Activated CD8-positive, alpha-beta T cell treated with anti-CD3 and anti-CD28 coated beads, Interleukin-2, amount 10 ng/mL, durations not matched to agents 7 days and 5 days (primary cell): ENCODE measurements around the gene ZBED1. TPM values are rescaled to one million over a fixed set of nuclear protein-coding genes. Genes with fewer than 3 reads are reported as not detected.

ENCODE experiments used
- ATAC-seq: fragments of 150-1000 bp; cut with Tn5 transposase; one replicate; pipeline ENCODE4 v1.10.0; 2021; ENCODE audit warnings: moderate library complexity
- CTCF ChIA-PET: fragments of 350-600 bp; sonication (Branson Sonifier 250); formaldehyde crosslinking; loops from one replicate; lab custom pipeline; 2021; ENCODE audit warnings: antibody characterized with exemption; lab: Charles Lee
- POLR2A ChIA-PET: fragments of 350-600 bp; sonication (Branson Sonifier 250); formaldehyde crosslinking; loops from one replicate; lab custom pipeline; 2021; ENCODE audit warnings: antibody characterized with exemption; lab: Charles Lee
- DNase-seq: peaks from one replicate; pipeline ENCODE4 v3.0.0-alpha.2; 2020
- H3K27ac Mint-ChIP-seq: one replicate; pipeline ENCODE4 v1.8.0; 2021; ENCODE audit warnings: mild to moderate bottlenecking, mixed read lengths
- H3K27me3 Mint-ChIP-seq: one replicate; pipeline ENCODE4 v1.8.0; 2021; ENCODE audit warnings: low read depth, mixed read lengths
- H3K36me3 Mint-ChIP-seq: one replicate; pipeline ENCODE4 v1.8.0; 2021; ENCODE audit warnings: low read depth, mixed read lengths
- H3K4me1 Mint-ChIP-seq: one replicate; pipeline ENCODE4 v1.8.0; 2021; ENCODE audit warnings: low read depth, mixed read lengths
- H3K4me3 Mint-ChIP-seq: one replicate; pipeline ENCODE4 v1.8.0; 2021; ENCODE audit warnings: mild to moderate bottlenecking, mixed read lengths
- H3K9me3 Mint-ChIP-seq: one replicate; pipeline ENCODE4 v1.8.0; 2022; ENCODE audit warnings: mixed read lengths; ENCODE audit not compliant: insufficient read depth
- total RNA-seq, 2 experiments: library from RNA; stranded (reverse); gene quantifications; one replicate each; pipeline ENCODE4 v1.2.3, GENCODE V29; 2021

Gene ZBED1
- total RNA-seq, 2 experiments from 2014 or later = 36.7 to 40.3 TPM

GRCh38 chrX:2502120-2502667, 1.4 kb upstream of the ZBED1 start:
- CTCF ChIA-PET = no interaction called here
- H3K9me3 Mint-ChIP-seq = no peaks in the 10 kb centered on the region

GRCh38 chrX:2501559-2502102, 855 bp upstream of the ZBED1 start:
- ATAC-seq = no peak
- CTCF ChIA-PET = no interaction called here

More at GRCh38 chrX:2502120-2502667, 1.4 kb upstream of the ZBED1 start:
- Mint-ChIP-seq H3K36me3 (peaks cover 10% of the 10 kb centered on the region), H3K27ac (peak overlapping the region; percentile 80), H3K4me3 (peak overlapping the region; percentile 67), H3K27me3 (no peaks in the 10 kb centered on the region), H3K4me1 (peaks cover 24% of the 10 kb centered on the region)
- POLR2A ChIA-PET = no interaction called here
- ATAC-seq (no peak), DNase-seq (no peak)

GRCh38 chrX:2500091-2500802, 529 bp downstream of the ZBED1 start:
- CTCF ChIA-PET = no interaction called here
- Mint-ChIP-seq H3K27me3 (no peaks in the 10 kb centered on the region), H3K4me1 (peaks cover 27% of the 10 kb centered on the region), H3K9me3 (no peaks in the 10 kb centered on the region), H3K27ac (peak overlapping the region; percentile 84), H3K36me3 (peaks cover 15% of the 10 kb centered on the region), H3K4me3 (peak overlapping the region; percentile 75)
- DNase-seq = peak; percentile 36
- peak; percentile 53 for ATAC-seq
- POLR2A ChIA-PET = no interaction called here

More at GRCh38 chrX:2501559-2502102, 855 bp upstream of the ZBED1 start:
- Mint-ChIP-seq H3K4me1 (peaks cover 27% of the 10 kb centered on the region), H3K27ac (peak overlapping the region; percentile 80), H3K27me3 (no peaks in the 10 kb centered on the region), H3K36me3 (peaks cover 10% of the 10 kb centered on the region), H3K9me3 (no peaks in the 10 kb centered on the region), H3K4me3 (peak overlapping the region; percentile 67)
- no peak for DNase-seq
- POLR2A ChIA-PET = no interaction called here

GRCh38 chrX:2499507-2499906, 1.3 kb downstream of the ZBED1 start:
- Mint-ChIP-seq H3K4me1 (peaks cover 27% of the 10 kb centered on the region), H3K27ac (peak overlapping the region; percentile 84), H3K4me3 (peak overlapping the region; percentile 75), H3K36me3 (peaks cover 15% of the 10 kb centered on the region), H3K27me3 (no peaks in the 10 kb centered on the region), H3K9me3 (no peaks in the 10 kb centered on the region)
- no peak for DNase-seq
- ChIA-PET POLR2A (no interaction called here), CTCF (no interaction called here)
- no peak for ATAC-seq

- POLR2A ChIA-PET = no interaction called here
- no peak for DNase-seq
- CTCF ChIA-PET = no interaction called here
Observed at GRCh38 chrX:2498781-2499302, 1.9 kb downstream of the ZBED1 start.

GRCh38 chrX:2497961-2498780, 2.6 kb downstream of the ZBED1 start:
- ChIA-PET POLR2A (no interaction called here), CTCF (no interaction called here)
- peaks cover 27% of the 10 kb centered on the region for H3K4me1 Mint-ChIP-seq
- H3K36me3 Mint-ChIP-seq = peaks cover 15% of the 10 kb centered on the region
- no peak overlapping the region for H3K27ac Mint-ChIP-seq
- DNase-seq (no peak), ATAC-seq (no peak)
- no peaks in the 10 kb centered on the region for H3K27me3 Mint-ChIP-seq
- H3K9me3 Mint-ChIP-seq = no peaks in the 10 kb centered on the region
- H3K4me3 Mint-ChIP-seq = peak overlapping the region; percentile 75

More at GRCh38 chrX:2498781-2499302, 1.9 kb downstream of the ZBED1 start:
- H3K27me3 Mint-ChIP-seq = no peaks in the 10 kb centered on the region
- peak overlapping the region; percentile 75 for H3K4me3 Mint-ChIP-seq
- ATAC-seq = no peak
- H3K36me3 Mint-ChIP-seq = peaks cover 15% of the 10 kb centered on the region
- H3K27ac Mint-ChIP-seq = peak overlapping the region; percentile 84
- H3K4me1 Mint-ChIP-seq = peaks cover 27% of the 10 kb centered on the region
- no peaks in the 10 kb centered on the region for H3K9me3 Mint-ChIP-seq

GRCh38 chrX:2495595-2495994, 5.2 kb downstream of the ZBED1 start:
- no peak overlapping the region for H3K4me3 Mint-ChIP-seq
- ChIA-PET CTCF (no interaction called here), POLR2A (no interaction called here)
- ATAC-seq (no peak), DNase-seq (no peak)
- H3K27me3 Mint-ChIP-seq = no peaks in the 10 kb centered on the region
- no peaks in the 10 kb centered on the region for H3K9me3 Mint-ChIP-seq
- H3K36me3 Mint-ChIP-seq = peaks cover 17% of the 10 kb centered on the region
- H3K27ac Mint-ChIP-seq = no peak overlapping the region
- peaks cover 27% of the 10 kb centered on the region for H3K4me1 Mint-ChIP-seq

GRCh38 chrX:2492531-2493218, 8.1 kb downstream of the ZBED1 start:
- Mint-ChIP-seq H3K9me3 (no peaks in the 10 kb centered on the region), H3K27me3 (no peaks in the 10 kb centered on the region), H3K36me3 (peaks cover 29% of the 10 kb centered on the region), H3K4me1 (peaks cover 7% of the 10 kb centered on the region), H3K27ac (no peak overlapping the region), H3K4me3 (no peak overlapping the region)
- no peak for DNase-seq
- no peak for ATAC-seq
- POLR2A ChIA-PET = no interaction called here
- CTCF ChIA-PET = no interaction called here

GRCh38 chrX:2490634-2491033, 10.1 kb downstream of the ZBED1 start:
- H3K27ac Mint-ChIP-seq = no peak overlapping the region
- POLR2A ChIA-PET = no interaction called here
- CTCF ChIA-PET = no interaction called here

GRCh38 chrX:2489446-2490445, 11.0 kb downstream of the ZBED1 start:
- CTCF ChIA-PET = no interaction called here
- ATAC-seq (no peak), DNase-seq (no peak)
- Mint-ChIP-seq H3K27ac (no peak overlapping the region), H3K36me3 (peaks cover 27% of the 10 kb centered on the region), H3K9me3 (no peaks in the 10 kb centered on the region), H3K4me3 (no peak overlapping the region), H3K4me1 (no peaks in the 10 kb centered on the region), H3K27me3 (no peaks in the 10 kb centered on the region)
- POLR2A ChIA-PET = no interaction called here

More at GRCh38 chrX:2490634-2491033, 10.1 kb downstream of the ZBED1 start:
- no peaks in the 10 kb centered on the region for H3K4me1 Mint-ChIP-seq
- peaks cover 29% of the 10 kb centered on the region for H3K36me3 Mint-ChIP-seq
- H3K9me3 Mint-ChIP-seq = no peaks in the 10 kb centered on the region
- ATAC-seq (no peak), DNase-seq (no peak)
- no peak overlapping the region for H3K4me3 Mint-ChIP-seq
- no peaks in the 10 kb centered on the region for H3K27me3 Mint-ChIP-seq
